ENCODE measurements around the gene PRKN.

The PRKN gene

GRCh38 chr6:162675503-162675902, 52.1 kb downstream of the PRKN start (continued):
- TF ChIP-seq, protein P1, sequence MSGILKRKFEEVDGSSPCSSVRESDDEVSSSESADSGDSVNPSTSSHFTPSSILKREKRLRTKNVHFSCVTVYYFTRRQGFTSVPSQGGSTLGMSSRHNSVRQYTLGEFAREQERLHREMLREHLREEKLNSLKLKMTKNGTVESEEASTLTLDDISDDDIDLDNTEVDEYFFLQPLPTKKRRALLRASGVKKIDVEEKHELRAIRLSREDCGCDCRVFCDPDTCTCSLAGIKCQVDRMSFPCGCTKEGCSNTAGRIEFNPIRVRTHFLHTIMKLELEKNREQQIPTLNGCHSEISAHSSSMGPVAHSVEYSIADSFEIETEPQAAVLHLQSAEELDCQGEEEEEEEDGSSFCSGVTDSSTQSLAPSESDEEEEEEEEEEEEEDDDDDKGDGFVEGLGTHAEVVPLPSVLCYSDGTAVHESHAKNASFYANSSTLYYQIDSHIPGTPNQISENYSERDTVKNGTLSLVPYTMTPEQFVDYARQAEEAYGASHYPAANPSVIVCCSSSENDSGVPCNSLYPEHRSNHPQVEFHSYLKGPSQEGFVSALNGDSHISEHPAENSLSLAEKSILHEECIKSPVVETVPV (CRISPR knock-in tag; IDR thresholded peaks at IDR 0.05): no peak
- TF ChIP-seq BACH2 (CRISPR knock-in tag; IDR thresholded peaks at IDR 0.05; ENCODE audit: borderline replicate concordance) (no peak), TOX (CRISPR knock-in tag; IDR thresholded peaks at IDR 0.05; ENCODE audit: borderline replicate concordance) (no peak), RARB (CRISPR knock-in tag; IDR thresholded peaks at IDR 0.05) (no peak), TCF4 (CRISPR knock-in tag; IDR thresholded peaks at IDR 0.05; ENCODE audit: borderline replicate concordance) (no peak), ZNF70 (CRISPR knock-in tag; IDR thresholded peaks at IDR 0.05) (no peak), CSDC2 (CRISPR knock-in tag; IDR thresholded peaks at IDR 0.05) (no peak), ZC3H10 (CRISPR knock-in tag; IDR thresholded peaks at IDR 0.05) (no peak), ESRRG (CRISPR knock-in tag; IDR thresholded peaks at IDR 0.05) (no peak)

- no peak for ATAC-seq
- TF ChIP-seq ZNF70 (CRISPR knock-in tag; IDR thresholded peaks at IDR 0.05) (no peak), GLIS3 (CRISPR knock-in tag; IDR thresholded peaks at IDR 0.05) (no peak), BACH2 (CRISPR knock-in tag; IDR thresholded peaks at IDR 0.05; ENCODE audit: borderline replicate concordance) (no peak)
These were observed 53.1 kb downstream of the PRKN start for GRCh38 chr6:162674452-162674851.

- no peak for ATAC-seq
- TF ChIP-seq TCF4 (CRISPR knock-in tag; IDR thresholded peaks at IDR 0.05; ENCODE audit: borderline replicate concordance) (no peak), OSR1 (CRISPR knock-in tag; IDR thresholded peaks at IDR 0.05) (no peak), PPARA (CRISPR knock-in tag; IDR thresholded peaks at IDR 0.05; ENCODE audit: borderline replicate concordance) (no peak), ZFP3 (CRISPR knock-in tag; IDR thresholded peaks at IDR 0.05) (no peak), ISL1 (CRISPR knock-in tag; IDR thresholded peaks at IDR 0.05) (no peak), ZNF565 (CRISPR knock-in tag; conservative IDR thresholded peaks at IDR 0.05; ENCODE audit: low read depth) (no peak), ARNTL (CRISPR knock-in tag; IDR thresholded peaks at IDR 0.05; ENCODE audit: borderline replicate concordance, low read depth) (no peak), GLIS3 (CRISPR knock-in tag; IDR thresholded peaks at IDR 0.05) (no peak), ZC3H10 (CRISPR knock-in tag; IDR thresholded peaks at IDR 0.05) (no peak), BACH2 (CRISPR knock-in tag; IDR thresholded peaks at IDR 0.05; ENCODE audit: borderline replicate concordance) (no peak), ESRRG (CRISPR knock-in tag; IDR thresholded peaks at IDR 0.05) (no peak), RARB (CRISPR knock-in tag; IDR thresholded peaks at IDR 0.05) (no peak)
- TF ChIP-seq, protein P2, sequence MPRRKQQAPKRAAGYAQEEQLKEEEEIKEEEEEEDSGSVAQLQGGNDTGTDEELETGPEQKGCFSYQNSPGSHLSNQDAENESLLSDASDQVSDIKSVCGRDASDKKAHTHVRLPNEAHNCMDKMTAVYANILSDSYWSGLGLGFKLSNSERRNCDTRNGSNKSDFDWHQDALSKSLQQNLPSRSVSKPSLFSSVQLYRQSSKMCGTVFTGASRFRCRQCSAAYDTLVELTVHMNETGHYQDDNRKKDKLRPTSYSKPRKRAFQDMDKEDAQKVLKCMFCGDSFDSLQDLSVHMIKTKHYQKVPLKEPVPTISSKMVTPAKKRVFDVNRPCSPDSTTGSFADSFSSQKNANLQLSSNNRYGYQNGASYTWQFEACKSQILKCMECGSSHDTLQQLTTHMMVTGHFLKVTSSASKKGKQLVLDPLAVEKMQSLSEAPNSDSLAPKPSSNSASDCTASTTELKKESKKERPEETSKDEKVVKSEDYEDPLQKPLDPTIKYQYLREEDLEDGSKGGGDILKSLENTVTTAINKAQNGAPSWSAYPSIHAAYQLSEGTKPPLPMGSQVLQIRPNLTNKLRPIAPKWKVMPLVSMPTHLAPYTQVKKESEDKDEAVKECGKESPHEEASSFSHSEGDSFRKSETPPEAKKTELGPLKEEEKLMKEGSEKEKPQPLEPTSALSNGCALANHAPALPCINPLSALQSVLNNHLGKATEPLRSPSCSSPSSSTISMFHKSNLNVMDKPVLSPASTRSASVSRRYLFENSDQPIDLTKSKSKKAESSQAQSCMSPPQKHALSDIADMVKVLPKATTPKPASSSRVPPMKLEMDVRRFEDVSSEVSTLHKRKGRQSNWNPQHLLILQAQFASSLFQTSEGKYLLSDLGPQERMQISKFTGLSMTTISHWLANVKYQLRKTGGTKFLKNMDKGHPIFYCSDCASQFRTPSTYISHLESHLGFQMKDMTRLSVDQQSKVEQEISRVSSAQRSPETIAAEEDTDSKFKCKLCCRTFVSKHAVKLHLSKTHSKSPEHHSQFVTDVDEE (CRISPR knock-in tag; IDR thresholded peaks at IDR 0.05): no peak
- TF ChIP-seq, protein P1 (CRISPR knock-in tag; IDR thresholded peaks at IDR 0.05): no peak
These were observed 55.9 kb downstream of the PRKN start for GRCh38 chr6:162671580-162672165.

DNA sequence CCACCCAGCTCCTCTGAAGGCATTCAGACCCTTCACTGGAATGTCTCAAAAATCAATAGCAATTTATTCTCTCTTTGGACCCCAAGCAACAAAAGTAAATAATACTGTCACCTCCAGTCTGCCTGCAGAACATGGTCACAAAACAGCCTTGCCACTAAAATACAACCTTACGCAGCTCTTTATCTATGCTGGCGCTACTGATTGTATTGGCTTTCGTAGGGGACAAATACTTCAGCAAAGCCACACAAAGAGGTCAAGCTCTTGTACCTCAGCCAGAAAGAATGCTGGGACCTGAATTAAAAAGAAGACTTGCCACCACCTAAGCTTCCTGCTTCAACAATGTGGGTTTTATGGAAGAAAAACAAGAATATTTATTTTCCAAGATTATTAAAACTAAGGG, 57.2 kb downstream of the PRKN start:
- no peak for ATAC-seq
- TF ChIP-seq TCF4 (CRISPR knock-in tag; IDR thresholded peaks at IDR 0.05; ENCODE audit: borderline replicate concordance) (no peak), SNAI2 (CRISPR knock-in tag; IDR thresholded peaks at IDR 0.05) (no peak), ZNF565 (CRISPR knock-in tag; conservative IDR thresholded peaks at IDR 0.05; ENCODE audit: low read depth) (no peak), ESRRG (CRISPR knock-in tag; IDR thresholded peaks at IDR 0.05) (no peak), ARNTL (CRISPR knock-in tag; IDR thresholded peaks at IDR 0.05; ENCODE audit: borderline replicate concordance, low read depth) (no peak), PPARA (CRISPR knock-in tag; IDR thresholded peaks at IDR 0.05; ENCODE audit: borderline replicate concordance) (no peak), RARB (CRISPR knock-in tag; IDR thresholded peaks at IDR 0.05) (no peak), ZNF70 (CRISPR knock-in tag; IDR thresholded peaks at IDR 0.05) (no peak)
- TF ChIP-seq, protein P3, sequence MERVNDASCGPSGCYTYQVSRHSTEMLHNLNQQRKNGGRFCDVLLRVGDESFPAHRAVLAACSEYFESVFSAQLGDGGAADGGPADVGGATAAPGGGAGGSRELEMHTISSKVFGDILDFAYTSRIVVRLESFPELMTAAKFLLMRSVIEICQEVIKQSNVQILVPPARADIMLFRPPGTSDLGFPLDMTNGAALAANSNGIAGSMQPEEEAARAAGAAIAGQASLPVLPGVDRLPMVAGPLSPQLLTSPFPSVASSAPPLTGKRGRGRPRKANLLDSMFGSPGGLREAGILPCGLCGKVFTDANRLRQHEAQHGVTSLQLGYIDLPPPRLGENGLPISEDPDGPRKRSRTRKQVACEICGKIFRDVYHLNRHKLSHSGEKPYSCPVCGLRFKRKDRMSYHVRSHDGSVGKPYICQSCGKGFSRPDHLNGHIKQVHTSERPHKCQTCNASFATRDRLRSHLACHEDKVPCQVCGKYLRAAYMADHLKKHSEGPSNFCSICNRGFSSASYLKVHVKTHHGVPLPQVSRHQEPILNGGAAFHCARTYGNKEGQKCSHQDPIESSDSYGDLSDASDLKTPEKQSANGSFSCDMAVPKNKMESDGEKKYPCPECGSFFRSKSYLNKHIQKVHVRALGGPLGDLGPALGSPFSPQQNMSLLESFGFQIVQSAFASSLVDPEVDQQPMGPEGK (CRISPR knock-in tag; IDR thresholded peaks at IDR 0.05; ENCODE audit: borderline replicate concordance): no peak
- TF ChIP-seq, protein P4, sequence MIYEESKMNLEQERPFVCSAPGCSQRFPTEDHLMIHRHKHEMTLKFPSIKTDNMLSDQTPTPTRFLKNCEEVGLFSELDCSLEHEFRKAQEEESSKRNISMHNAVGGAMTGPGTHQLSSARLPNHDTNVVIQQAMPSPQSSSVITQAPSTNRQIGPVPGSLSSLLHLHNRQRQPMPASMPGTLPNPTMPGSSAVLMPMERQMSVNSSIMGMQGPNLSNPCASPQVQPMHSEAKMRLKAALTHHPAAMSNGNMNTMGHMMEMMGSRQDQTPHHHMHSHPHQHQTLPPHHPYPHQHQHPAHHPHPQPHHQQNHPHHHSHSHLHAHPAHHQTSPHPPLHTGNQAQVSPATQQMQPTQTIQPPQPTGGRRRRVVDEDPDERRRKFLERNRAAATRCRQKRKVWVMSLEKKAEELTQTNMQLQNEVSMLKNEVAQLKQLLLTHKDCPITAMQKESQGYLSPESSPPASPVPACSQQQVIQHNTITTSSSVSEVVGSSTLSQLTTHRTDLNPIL (CRISPR knock-in tag; IDR thresholded peaks at IDR 0.05; ENCODE audit: low read depth): no peak
- TF ChIP-seq, protein P2 (CRISPR knock-in tag; IDR thresholded peaks at IDR 0.05): no peak

Measured in SK-N-SH treated with all-trans-retinoic acid at 6 μM for 48 hours (cell line).